GM03348 (cell line): Measurements from ENCODE around the gene SLC9A6.
"Not testable (repeated sequence)": the region's sequence is repeated elsewhere in the genome, so short reads cannot be mapped to it uniquely, and the experiment has no call there.

Experiments
- DNase-seq: peaks from one replicate; pipeline ENCODE4 v3.0.0; 2012; ENCODE audit warnings: low spot score

Gene SLC9A6

GRCh38 chrX:136029766-136030165, 44.5 kb downstream of the SLC9A6 start:
- no peak for DNase-seq

- peak; percentile 50 for DNase-seq
These were observed 45.3 kb downstream of the SLC9A6 start for GRCh38 chrX:136030303-136031191.

- DNase-seq, result no peak
These were observed 46.4 kb downstream of the SLC9A6 start for GRCh38 chrX:136031626-136032025.

GRCh38 chrX:136032370-136032769, 47.1 kb downstream of the SLC9A6 start:
- no peak for DNase-seq

- no peak for DNase-seq
These were observed 49.4 kb downstream of the SLC9A6 start for GRCh38 chrX:136034668-136035067.

GRCh38 chrX:136035663-136036062, 50.4 kb downstream of the SLC9A6 start:
- DNase-seq, result no peak

- DNase-seq, result no peak
These were observed 54.2 kb downstream of the SLC9A6 start for GRCh38 chrX:136039485-136039884.

GRCh38 chrX:136039968-136040367, 54.7 kb downstream of the SLC9A6 start:
- DNase-seq, result no peak

GRCh38 chrX:136041254-136041812, 56.1 kb downstream of the SLC9A6 start:
- DNase-seq, result no peak

GRCh38 chrX:136045008-136045407, 59.8 kb downstream of the SLC9A6 start:
- no peak for DNase-seq

GRCh38 chrX:136046295-136047015, 61.2 kb downstream of the SLC9A6 start:
- DNase-seq, result no peak

- no peak for DNase-seq
These were observed 61.9 kb downstream of the SLC9A6 start for GRCh38 chrX:136047016-136047642.

- DNase-seq, result peak; percentile 38
These were observed 62.7 kb downstream of the SLC9A6 start for GRCh38 chrX:136047969-136048368.

- DNase-seq, result no peak
These were observed 63.2 kb downstream of the SLC9A6 start for GRCh38 chrX:136048446-136048845.

- no peak for DNase-seq
These were observed 64.4 kb downstream of the SLC9A6 start for GRCh38 chrX:136049608-136050007.

GRCh38 chrX:136050875-136051274, 65.6 kb downstream of the SLC9A6 start:
- not testable (repeated sequence) for DNase-seq

GRCh38 chrX:136051611-136052010, 66.4 kb downstream of the SLC9A6 start:
- DNase-seq, result no peak

- peak; percentile 35 for DNase-seq
These were observed 70.5 kb downstream of the SLC9A6 start for GRCh38 chrX:136055651-136056221.

GRCh38 chrX:136057567-136057966, 72.3 kb downstream of the SLC9A6 start:
- no peak for DNase-seq

GRCh38 chrX:136059350-136059749, 74.1 kb downstream of the SLC9A6 start:
- no peak for DNase-seq

GRCh38 chrX:136061286-136061685, 76.1 kb downstream of the SLC9A6 start:
- DNase-seq, result no peak

- no peak for DNase-seq
These were observed 76.5 kb downstream of the SLC9A6 start for GRCh38 chrX:136061696-136062095.
